A673 (cell line): ENCODE measurements around the gene MT2A. TPM values are rescaled to one million over a fixed set of nuclear protein-coding genes. Genes with fewer than 3 reads are reported as not detected.

Experiments used
- BruUV-seq: library from RNA; stranded (reverse); fragments of 400-500 nt; replicated peaks from 2 replicates; lab custom pipeline; 2021; lab: Mats Ljungman, UMichigan
- CTCF ChIA-PET: fragments of 300-600 bp; sonication (Branson Sonifier 250); formaldehyde crosslinking; loops from one replicate; lab custom pipeline; 2022; ENCODE audit warnings: antibody characterized with exemption; lab: Charles Lee
- POLR2A ChIA-PET: fragments of 300-600 bp; sonication (Branson Sonifier 250); formaldehyde crosslinking; loops from one replicate; lab custom pipeline; 2022; ENCODE audit warnings: antibody characterized with exemption; ENCODE audit not compliant: low non-redundant PET; lab: Charles Lee
- DNase-seq: peaks from one replicate; pipeline ENCODE4 v3.0.0-alpha.2; 2015; ENCODE audit warnings: low spot score
- H3K27ac ChIP-seq: fragments of 200-600 bp; sonication (generic); 2 replicates; pipeline ENCODE4 v1.5.1; 2016; ENCODE audit warnings: mixed run types, low read depth, mild to moderate bottlenecking, mixed read lengths, antibody characterized with exemption, low read length; ENCODE audit not compliant: poor library complexity, severe bottlenecking
- H3K27me3 ChIP-seq: fragments of 200-600 bp; sonication (generic); replicated peaks from 2 replicates; pipeline ENCODE4 v1.6.1; 2017; ENCODE audit warnings: mixed run types, low read depth, mild to moderate bottlenecking, mixed read lengths, antibody characterized with exemption, low read length; ENCODE audit not compliant: insufficient read depth, poor library complexity
- H3K36me3 ChIP-seq: fragments of 200-600 bp; sonication (generic); 2 replicates; pipeline ENCODE4 v1.6.1; 2016; ENCODE audit warnings: mixed run types, mild to moderate bottlenecking, mixed read lengths, antibody characterized with exemption, low read length; ENCODE audit not compliant: insufficient read depth, poor library complexity, severe bottlenecking
- H3K4me1 ChIP-seq: fragments of 200-600 bp; sonication (generic); 2 replicates; pipeline ENCODE4 v1.6.1; 2017; ENCODE audit warnings: mixed run types, mild to moderate bottlenecking, mixed read lengths, antibody characterized with exemption, low read length; ENCODE audit not compliant: insufficient read depth, poor library complexity, severe bottlenecking
- H3K4me3 ChIP-seq: fragments of 200-600 bp; sonication (generic); 2 replicates; pipeline ENCODE4 v1.5.1; 2016; ENCODE audit warnings: low read depth, mixed run types, mild to moderate bottlenecking, mixed read lengths, low read length; ENCODE audit not compliant: poor library complexity, severe bottlenecking
- H3K9me3 ChIP-seq: fragments of 200-600 bp; sonication (generic); 2 replicates; pipeline ENCODE4 v1.6.1; 2016; ENCODE audit warnings: mixed run types, low read depth, mild to moderate bottlenecking, mixed read lengths, antibody characterized with exemption, low read length; ENCODE audit not compliant: poor library complexity, severe bottlenecking
- CTCF ChIP-seq: fragments of 300-800, 200-600 bp; sonication (generic); conservative IDR thresholded peaks from 2 replicates; pipeline ENCODE4 v1.5.1; 2017; ENCODE audit warnings: low read depth, mild to moderate bottlenecking, antibody characterized with exemption, low read length, moderate library complexity, mixed read lengths
- EZH2 ChIP-seq: fragments of 200-600 bp; sonication (generic); IDR thresholded peaks from 2 replicates; pipeline ENCODE4 v1.6.1; 2017; ENCODE audit warnings: borderline replicate concordance, low read depth, mild to moderate bottlenecking, mixed read lengths, antibody characterized with exemption, low read length; ENCODE audit not compliant: poor library complexity, severe bottlenecking
- intact Hi-C: fragments of 100-400 bp; cut with micrococcal nuclease; formaldehyde crosslinking; loops from one replicate; pipeline ENCODE4 v1.10.0; 2022; ENCODE audit not compliant: unreplicated experiment
- total RNA-seq: library from RNA; stranded (reverse); gene quantifications from 2 replicates; pipeline ENCODE4 v1.2.3, GENCODE V29; 2021

The MT2A gene
- total RNA-seq, 1 experiment from 2014 or later, result 218 TPM

GRCh38 chr16:56632156-56632847, 23.9 kb downstream of the MT2A start, which contains the start of gene MT1M:
Gene MT1M, plus strand, starts transcription at chr16:56632659. Its CDS starts 73 bp downstream, at chr16:56632732.
- no peaks in the 10 kb centered on the region for H3K36me3 ChIP-seq
- CTCF ChIA-PET, result no interaction called here
- H3K27ac ChIP-seq, result no peak within 1 kb of the TSS

GRCh38 chr16:56632848-56633365, 24.5 kb downstream of the MT2A start:
- Histone ChIP-seq H3K4me1 (no peaks in the 10 kb centered on the region), H3K27me3 (peaks cover 59% of the 10 kb centered on the region), H3K27ac (no peak overlapping the region), H3K36me3 (no peaks in the 10 kb centered on the region), H3K9me3 (no peaks in the 10 kb centered on the region), H3K4me3 (peak overlapping the region; percentile 23)
- ChIA-PET CTCF (no interaction called here), POLR2A (no interaction called here)
- TF ChIP-seq CTCF (no peak), EZH2 (no peak)
- intact Hi-C loops, result no loop called here
- BruUV-seq, result no TSS peak
- DNase-seq, result no peak

More at GRCh38 chr16:56632156-56632847, 23.9 kb downstream of the MT2A start, which contains the start of gene MT1M:
- TF ChIP-seq EZH2 (no peak), CTCF (no peak)
- H3K9me3 ChIP-seq, result no peaks in the 10 kb centered on the region
- DNase-seq, result no peak
- no TSS peak for BruUV-seq
- POLR2A ChIA-PET, result no interaction called here
- peak within 1 kb of the TSS; percentile 23 for H3K4me3 ChIP-seq
- H3K4me1 ChIP-seq, result peaks cover 2% of the 10 kb centered on the region
- intact Hi-C loops, result no loop called here
- peaks cover 53% of the 10 kb centered on the region for H3K27me3 ChIP-seq

- DNase-seq, result no peak
- H3K9me3 ChIP-seq, result no peaks in the 10 kb centered on the region
- ChIA-PET CTCF (interaction anchor here (0.7 kb wide), 1 partner anchor 137 kb away, joined by 3 read pairs; no protein-coding TSS in a partner anchor), POLR2A (no interaction called here)
- TF ChIP-seq CTCF (no peak), EZH2 (no peak)
- no peaks in the 10 kb centered on the region for H3K36me3 ChIP-seq
- H3K4me3 ChIP-seq, result no peak overlapping the region
- intact Hi-C loops, result no loop called here
- H3K27ac ChIP-seq, result no peak overlapping the region
- no TSS peak for BruUV-seq
- H3K4me1 ChIP-seq, result no peaks in the 10 kb centered on the region
- H3K27me3 ChIP-seq, result peaks cover 66% of the 10 kb centered on the region
These were observed 25.2 kb downstream of the MT2A start for GRCh38 chr16:56633535-56633934.
